ENCODE data around the gene TAF4B. TPM values are rescaled to one million over a fixed set of nuclear protein-coding genes. Genes with fewer than 3 reads are reported as not detected.
"Not testable (repeated sequence)": the region's sequence is repeated elsewhere in the genome, so short reads cannot be mapped to it uniquely, and the experiment has no call there.

TAF4B gene, protein sequence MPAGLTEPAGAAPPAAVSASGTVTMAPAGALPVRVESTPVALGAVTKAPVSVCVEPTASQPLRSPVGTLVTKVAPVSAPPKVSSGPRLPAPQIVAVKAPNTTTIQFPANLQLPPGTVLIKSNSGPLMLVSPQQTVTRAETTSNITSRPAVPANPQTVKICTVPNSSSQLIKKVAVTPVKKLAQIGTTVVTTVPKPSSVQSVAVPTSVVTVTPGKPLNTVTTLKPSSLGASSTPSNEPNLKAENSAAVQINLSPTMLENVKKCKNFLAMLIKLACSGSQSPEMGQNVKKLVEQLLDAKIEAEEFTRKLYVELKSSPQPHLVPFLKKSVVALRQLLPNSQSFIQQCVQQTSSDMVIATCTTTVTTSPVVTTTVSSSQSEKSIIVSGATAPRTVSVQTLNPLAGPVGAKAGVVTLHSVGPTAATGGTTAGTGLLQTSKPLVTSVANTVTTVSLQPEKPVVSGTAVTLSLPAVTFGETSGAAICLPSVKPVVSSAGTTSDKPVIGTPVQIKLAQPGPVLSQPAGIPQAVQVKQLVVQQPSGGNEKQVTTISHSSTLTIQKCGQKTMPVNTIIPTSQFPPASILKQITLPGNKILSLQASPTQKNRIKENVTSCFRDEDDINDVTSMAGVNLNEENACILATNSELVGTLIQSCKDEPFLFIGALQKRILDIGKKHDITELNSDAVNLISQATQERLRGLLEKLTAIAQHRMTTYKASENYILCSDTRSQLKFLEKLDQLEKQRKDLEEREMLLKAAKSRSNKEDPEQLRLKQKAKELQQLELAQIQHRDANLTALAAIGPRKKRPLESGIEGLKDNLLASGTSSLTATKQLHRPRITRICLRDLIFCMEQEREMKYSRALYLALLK
- polyA plus RNA-seq (ENCODE audit: insufficient read length in 4 of 4), result 1 to 10 TPM; 4.5 to 6.0 (median 4.9) TPM

DNA sequence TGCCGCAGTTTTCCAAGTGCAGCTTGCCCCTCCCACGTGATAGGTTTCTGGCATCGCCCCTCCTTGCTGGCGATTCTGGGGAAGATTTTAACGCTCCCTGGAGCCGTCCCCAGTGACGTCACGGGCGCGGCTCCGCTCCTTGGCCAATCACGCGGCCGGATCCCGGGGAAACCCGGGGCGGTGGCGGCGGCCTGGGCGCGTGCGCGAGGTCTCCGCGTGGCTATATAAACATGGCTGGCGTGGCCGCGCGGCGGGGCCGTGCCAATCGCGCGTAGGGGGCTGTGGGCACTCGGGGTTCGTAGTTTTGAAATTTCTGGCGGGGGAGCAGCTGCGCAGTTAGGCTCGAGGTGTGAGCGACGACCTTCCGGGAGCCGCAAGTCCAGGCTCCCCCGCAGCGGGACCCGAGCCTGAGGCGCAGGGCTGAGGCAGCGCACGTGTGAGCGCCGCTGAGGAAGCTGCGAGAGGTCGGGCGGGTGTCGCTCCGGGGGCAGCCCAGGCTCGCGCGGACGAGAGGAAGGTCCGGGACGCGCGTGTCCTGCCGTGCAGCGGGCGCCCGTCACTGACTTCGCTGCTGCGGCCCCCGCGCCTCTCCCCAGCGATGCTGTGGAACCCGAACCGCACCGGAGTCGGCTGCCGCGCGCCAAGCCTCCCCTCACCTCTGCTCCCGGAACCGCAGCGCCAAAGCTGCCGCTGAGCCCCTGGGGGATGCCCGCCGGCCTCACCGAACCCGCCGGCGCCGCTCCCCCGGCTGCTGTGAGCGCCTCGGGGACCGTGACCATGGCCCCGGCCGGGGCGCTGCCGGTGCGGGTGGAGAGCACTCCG, at the start of gene TAF4B:
Gene TAF4B (plus strand): TSS at position 217 of the 822 bp plus-strand sequence. CDS start 489 bp downstream, at position 706.
- peak in 3 of 4 donors; percentile 84 to 92 (median 86) for DNase-seq (ENCODE audit: low read depth in 4 of 4, low spot score in 2 of 4)

DNA sequence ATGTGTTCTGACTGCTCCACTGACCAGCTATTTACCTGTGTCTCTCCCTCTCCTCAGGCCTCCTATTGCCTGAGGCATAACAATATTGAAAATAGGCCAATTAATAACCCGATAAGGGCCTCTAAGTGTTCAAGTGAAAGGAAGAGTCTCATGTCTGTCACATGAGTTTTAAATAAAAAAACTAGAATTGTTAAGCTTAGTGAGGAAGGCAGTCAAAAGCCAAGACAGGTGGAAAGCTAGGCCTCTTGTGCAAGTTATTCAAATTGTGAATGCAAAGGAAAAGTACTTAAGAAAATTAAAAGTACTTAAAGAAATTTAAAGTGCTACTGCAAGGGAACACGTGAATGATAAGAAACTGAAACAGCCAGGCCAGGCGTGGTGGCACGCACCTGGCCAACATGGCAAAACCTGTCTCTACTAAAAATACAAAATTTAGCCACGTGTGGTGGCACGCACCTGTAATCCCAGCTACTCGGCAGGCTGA, 44.9 kb upstream of the TAF4B start:
- no peak for DNase-seq (ENCODE audit: low read depth in 4 of 4, low spot score in 2 of 4)

DNA sequence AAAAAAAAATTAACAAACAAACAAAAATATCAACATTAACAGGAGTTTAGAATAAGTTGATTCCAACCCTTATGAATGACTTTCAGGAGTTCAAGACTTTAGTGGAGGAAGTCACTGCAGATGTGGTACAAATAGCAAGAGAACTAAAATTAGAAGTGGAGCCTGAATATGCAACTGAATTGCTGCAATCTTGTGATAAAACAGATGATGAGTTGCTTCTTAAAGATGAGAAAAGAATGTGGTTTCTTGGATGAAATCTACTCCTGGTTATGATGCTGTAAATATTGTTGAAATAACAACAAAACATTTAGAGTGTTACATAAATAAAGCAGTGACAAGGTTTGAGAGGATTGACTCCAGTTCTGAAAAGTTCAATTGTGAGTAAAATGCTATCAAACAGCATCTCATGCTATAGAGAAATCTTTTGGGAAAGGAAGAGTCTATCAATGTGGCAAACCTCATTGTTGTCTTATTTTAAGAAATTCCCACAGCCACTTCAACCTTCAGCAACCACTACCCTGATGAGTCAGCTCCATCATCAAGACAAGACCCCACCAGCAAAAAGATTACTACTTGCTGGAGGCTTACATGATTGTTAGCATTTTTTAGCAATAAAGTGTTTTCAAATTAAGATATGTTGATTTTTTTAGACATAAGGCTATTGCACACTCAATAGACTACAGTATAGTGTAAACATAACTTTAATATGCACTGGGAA, 42.7 kb upstream of the TAF4B start:
- DNase-seq (ENCODE audit: low read depth in 4 of 4, low spot score in 2 of 4), result no peak

DNA sequence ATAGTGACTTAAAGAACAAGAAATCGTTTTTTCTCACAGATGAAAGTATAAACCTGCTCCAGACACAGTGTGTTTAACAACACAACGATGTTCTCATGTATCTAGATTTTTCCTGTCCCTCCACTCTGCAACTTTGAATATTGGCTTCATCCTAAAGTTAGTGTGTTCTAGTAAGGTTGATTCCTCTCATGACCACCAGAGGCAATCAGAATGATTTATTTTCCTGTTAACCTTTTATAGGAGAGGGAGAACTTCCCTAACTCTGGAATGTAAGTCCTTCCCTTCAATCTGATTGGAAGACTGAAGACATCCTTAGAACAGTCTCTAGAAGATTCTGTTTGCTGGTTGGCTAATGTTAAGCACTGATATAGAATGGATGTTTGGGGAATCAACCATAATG, 41.0 kb upstream of the TAF4B start:
- no peak for DNase-seq (ENCODE audit: low read depth in 4 of 4, low spot score in 2 of 4)

DNA sequence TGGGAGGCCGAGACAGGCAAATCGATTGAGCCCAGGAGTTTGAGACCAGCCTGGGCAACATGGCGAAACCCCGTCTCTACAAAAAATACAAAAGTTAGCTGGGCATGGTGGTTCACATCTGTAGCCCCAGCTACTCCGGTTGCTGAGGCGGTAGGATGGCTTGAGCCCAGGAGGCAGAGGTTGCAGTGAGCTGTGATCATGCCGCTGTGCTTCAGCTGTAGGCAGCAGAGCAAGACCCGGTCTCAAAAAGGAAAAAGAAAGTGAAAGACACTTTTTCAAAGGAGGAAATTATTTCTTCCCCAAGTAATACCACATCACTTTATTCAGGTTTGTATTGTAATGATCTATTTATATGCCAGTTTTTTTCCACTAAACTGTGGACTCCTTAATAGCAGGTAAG, 35.7 kb upstream of the TAF4B start:
- DNase-seq (ENCODE audit: low read depth in 4 of 4, low spot score in 2 of 4), result no peak

DNA sequence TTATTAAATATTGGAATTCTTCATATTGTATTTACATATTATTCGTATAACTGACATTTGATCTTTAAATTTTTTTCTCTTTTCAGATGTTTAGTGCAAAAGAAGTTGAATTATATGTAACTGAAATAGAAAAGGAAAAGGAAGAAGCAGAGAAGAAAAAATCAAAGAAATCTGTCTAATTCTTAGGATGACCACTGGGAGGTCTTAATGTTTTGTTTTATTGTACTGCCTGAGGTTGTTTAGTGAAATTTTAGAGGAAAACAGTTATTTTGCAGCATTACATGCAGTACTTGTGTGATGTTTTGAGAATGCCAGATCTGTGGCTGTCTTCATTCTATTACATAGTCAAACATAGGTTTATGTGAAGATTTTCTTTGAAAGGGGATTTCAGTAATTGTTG, 34.0 kb upstream of the TAF4B start:
- DNase-seq (ENCODE audit: low read depth in 4 of 4, low spot score in 2 of 4), result no peak

DNA sequence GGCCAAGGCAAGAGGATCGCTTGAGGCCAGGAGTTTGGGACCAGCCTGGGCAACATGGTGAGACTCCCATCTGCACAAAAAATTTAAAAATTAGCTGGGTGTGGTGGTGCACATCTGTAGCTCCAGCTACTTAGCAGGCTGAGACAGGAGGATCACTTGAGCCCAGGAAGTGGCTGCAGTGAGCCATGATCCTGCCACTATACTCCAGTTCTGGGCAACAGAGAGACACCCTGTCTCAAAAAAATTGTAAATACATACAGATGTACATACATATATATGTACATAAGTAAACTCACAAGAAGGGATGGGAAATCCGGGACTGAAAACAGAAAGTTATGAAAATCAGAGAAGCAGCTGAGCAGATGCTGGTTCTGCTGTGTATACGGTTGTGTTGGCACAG, 29.6 kb upstream of the TAF4B start:
- no peak for DNase-seq (ENCODE audit: low read depth in 4 of 4, low spot score in 2 of 4)

DNA sequence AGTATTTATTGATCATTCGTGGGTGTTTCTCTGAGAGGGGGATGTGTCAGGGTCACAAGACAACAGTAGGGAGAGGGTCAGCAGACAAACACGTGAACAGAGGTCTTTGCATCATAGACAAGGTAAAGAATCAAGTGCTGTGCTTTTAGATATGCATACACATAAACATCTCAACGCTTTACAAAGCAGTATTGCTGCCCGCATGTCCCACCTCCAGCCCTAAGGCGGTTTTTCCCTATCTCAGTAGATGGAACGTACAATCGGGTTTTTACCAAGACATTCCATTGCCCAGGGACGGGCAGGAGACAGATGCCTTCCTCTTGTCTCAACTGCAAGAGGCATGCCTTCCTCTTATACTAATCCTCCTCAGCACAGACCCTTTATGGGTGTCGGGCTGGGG, 24.2 kb upstream of the TAF4B start:
- not testable (repeated sequence) for DNase-seq (ENCODE audit: low read depth in 4 of 4, low spot score in 2 of 4)

DNA sequence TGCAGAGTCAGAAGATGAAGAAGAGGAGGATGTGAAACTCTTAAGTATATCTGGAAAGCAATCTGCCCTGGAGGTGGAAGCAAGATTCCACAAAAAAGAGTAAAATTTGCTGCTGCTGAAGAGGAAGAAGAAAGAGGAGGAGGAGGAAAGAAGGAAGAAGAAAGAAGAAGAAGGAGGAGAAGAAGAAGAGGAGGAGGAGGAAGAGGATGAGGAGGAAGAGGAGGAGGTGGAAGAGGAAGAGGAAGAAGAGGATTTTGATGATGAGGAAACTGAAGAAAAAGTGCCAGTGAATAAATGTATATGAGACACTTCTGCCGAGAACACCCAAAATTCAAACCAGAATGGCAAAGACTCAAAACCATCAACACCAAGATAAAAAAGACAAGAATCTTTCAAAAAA, 20.9 kb upstream of the TAF4B start:
- no peak for DNase-seq (ENCODE audit: low read depth in 4 of 4, low spot score in 2 of 4)

DNA sequence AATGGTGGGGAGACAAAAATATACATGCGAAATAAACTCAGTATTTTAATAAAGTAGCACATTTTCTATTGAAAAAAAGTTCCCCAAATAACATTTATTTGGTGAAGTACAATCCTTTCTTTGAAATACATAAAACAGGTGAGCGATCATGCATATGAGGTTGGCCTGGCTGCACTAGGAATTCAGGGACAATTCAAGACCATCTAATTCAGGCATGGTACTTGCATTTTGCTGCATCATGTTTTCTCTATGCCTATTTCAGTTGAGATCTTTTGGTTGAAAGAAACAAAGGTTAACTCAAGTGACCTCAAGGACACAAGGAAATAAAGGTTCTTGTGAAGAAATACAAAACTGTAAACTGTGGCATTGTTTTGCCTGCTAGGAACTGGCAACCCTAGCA, 19.8 kb upstream of the TAF4B start:
- DNase-seq (ENCODE audit: low read depth in 4 of 4, low spot score in 2 of 4), result no peak

DNA sequence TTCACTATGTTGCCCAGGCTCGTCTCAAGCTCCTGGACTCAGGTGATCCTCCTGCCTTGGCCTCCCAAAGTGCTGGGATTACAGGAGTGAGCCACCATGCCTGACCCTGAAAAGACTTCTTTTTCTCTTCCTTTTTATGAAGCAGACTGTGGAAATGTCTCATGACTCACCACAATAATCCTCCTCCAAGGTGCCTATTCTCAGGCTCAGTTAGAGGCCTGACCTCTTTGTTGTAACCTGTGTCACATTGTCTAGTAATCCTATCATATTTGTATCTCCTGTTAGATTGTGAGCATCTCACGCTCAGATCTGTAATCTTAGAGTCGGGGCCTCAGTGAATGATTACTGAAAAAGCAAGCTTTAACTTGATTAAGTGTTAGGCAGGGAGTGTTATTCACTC, 18.3 kb upstream of the TAF4B start:
- DNase-seq (ENCODE audit: low read depth in 4 of 4, low spot score in 2 of 4), result no peak

DNA sequence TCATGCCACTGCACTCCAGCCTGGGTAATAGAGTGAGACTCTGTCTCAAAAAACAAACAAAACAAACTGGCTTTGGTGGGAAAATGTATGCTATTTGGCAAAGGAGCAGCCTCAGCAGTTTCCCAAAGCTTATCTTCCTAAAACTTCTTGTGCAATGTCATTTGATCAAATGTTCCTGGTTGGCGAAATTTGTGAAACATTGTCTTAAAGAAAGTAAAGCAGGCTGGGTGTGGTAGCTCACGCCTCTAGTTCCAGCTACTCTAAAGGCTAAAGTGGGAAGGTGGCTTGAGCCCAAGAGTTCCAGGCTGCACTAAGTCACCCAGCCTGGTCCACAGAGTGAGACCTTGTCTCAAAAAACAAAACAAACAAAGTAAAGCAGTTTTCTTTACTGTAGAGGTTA, 17.3 kb upstream of the TAF4B start:
- no peak for DNase-seq (ENCODE audit: low read depth in 4 of 4, low spot score in 2 of 4)

DNA sequence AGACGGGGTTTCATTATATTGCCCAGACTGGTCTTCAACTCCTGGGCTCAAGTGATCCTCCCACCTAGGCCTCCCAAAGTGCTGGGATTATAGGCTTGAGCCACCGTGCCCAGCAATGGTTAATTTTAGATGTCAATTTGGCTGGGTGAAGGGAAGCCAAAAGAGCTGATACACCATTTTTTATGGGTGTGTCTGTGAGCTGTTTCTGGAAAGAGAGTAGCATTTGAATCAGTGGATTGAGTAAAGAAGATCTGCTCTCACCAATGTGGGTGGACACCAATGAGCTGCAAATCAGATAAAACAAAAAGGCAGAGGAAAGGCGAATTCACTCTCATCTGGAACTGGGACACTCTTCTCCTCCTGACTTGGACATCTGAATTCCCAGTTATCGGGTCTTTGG, 16.1 kb upstream of the TAF4B start:
- no peak for DNase-seq (ENCODE audit: low read depth in 4 of 4, low spot score in 2 of 4)

DNA sequence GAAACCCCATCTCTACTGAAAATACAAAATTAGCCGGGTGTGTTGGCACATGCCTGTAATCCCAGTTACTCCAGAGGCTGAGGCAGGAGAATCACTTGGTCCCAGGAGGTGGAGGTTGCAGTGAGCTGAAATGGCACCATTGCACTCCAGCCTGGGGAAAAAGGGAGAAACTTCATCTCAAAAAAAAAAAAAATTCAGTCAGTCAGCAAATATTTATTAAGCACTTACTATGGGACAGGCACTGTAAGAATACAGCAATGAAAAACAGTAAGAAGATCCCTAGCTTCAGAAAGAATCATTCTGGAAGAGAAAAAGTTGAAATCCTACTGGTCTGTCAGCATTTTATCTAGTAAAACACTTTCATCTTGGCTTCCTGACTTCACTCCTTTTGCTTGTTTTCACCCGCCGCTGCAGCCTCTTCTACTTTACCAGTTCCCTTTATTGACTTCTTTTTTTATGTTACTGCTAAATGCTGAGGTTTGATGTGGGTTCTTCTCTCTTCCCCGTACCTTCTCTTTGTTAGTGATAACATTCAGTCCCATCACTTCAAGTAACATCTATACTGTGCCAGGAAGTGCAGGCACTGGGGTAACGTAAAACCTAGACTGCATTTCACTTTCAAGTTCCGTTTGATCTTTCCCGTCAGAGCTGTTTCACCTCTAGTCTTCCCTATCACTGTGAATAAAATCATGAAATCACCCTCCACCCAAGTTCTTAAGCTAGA, 10.8 kb upstream of the TAF4B start:
- no peak for DNase-seq (ENCODE audit: low read depth in 4 of 4, low spot score in 2 of 4)

DNA sequence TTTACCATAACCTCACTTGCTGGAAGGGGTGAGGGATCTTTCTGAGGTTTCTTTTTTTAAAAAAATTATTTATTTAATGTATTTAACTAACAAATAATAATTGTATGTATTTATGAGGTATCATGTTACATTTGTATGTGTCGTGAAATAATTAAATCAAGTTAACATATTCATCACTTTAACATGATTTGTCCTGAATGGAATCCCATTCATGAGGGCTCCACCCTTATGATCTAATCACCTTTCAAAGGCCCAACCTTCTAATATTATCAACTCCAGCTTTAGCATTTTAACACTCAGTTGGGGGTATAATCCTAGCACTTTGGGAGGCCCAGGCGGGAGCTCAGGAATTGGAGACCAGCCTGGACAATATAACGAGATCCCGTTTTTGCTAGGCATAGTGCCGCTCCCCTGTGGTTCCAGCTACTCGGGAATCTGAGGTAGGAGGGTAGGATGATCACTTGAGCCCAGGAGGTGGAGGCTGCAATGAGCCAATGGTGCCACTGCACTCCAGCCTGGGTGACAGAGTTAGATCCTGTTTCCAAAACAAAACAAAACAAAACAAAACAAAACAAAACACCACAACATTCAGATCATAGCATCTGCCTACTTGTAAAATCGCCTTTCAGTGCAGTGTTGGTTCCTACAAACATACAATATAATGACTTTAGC, 1.1 kb upstream of the TAF4B start:
- DNase-seq (ENCODE audit: low read depth in 4 of 4, low spot score in 2 of 4), result no peak

DNA sequence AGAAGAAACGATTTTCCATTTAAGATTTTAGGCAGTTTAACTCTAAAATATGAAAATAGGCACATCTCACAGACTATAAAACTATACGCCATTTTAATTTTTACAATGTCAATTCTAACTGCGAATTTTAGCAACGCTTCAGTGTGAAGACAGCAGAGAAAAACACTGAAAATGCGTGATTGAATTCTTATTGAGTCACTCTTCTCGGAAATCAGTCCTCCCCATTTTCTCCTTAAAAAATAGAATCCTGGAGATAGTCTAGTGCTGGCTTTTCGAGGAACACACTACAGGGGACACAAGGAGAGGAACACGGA, 373 bp upstream of the TAF4B start:
- peak in 1 of 4 donors; percentile 78 for DNase-seq (ENCODE audit: low read depth in 4 of 4, low spot score in 2 of 4)

DNA sequence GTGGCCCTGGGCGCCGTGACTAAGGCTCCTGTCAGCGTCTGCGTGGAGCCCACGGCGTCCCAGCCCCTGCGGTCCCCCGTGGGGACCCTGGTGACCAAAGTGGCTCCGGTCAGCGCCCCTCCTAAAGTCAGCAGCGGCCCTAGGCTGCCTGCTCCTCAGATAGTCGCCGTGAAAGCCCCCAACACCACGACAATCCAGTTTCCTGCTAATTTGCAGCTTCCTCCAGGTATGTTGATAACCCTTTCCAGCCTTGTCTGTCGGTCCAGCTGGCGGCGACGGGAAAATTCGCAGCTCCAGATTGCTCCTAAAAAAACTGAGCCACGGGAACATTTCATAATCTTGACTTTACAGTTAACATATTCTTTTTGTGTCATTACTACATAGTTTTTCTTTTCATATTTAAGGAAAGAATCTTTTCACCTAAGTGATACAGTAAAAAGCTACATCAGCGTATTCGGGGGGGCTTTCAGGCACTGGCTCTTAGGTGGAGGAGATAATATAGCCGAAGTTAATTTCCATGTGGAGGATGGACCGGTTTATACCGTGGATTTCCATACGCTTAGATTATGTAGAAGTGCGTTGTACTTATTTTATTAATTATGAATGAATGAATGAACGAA, 916 bp downstream of the TAF4B start:
- DNase-seq (ENCODE audit: low read depth in 4 of 4, low spot score in 2 of 4), result no peak

DNA sequence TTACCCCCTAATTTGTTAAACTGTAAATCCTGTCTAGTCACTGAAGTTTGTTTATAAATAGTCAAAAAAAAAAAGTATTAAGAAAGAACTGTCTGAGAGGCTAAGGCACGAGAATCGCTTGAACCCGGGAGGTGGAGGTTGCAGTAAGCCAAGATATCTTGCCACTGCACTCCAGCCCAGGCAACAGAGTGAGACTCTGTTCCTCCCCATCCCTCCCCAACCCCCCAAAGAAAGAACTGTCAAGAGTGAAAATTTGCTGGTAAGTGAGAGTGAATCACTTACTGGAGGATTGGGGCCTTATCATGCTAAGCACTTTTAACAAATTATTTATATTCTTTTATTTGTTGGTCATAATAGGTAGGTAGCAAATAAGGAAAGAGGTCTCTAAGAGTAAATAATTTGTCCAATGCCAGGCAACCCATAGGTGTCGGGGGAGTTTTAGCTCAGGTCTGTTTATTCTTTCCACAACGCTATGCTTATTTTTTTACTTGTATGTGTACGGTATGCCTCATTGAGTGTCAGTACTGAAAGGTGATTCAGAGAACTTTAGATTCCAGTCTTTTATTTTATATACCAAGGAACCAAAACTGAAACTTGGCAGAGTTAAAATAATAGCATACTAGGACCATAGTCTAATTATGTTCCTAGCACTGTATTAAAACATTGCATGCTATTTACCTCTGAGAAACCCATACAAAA, 2.5 kb downstream of the TAF4B start:
- DNase-seq (ENCODE audit: low read depth in 4 of 4, low spot score in 2 of 4), result no peak
